Left ventricle myocardium superior (tissue), 1 donor: ENCODE data around the gene HAPLN1. TPM values are rescaled to one million over a fixed set of nuclear protein-coding genes. Genes with fewer than 3 reads are reported as not detected.
A peak's percentile ranks its signal among the peaks of the same experiment; 100 is the strongest.
"Not testable (repeated sequence)": the region's sequence is repeated elsewhere in the genome, so short reads cannot be mapped to it uniquely, and the experiment has no call there.

Experiments used
- ATAC-seq: fragments of 200-7000 bp; cut with Tn5 transposase; one replicate; pipeline ENCODE4 v1.9.1; 2020; ENCODE audit warnings: mild to moderate bottlenecking, moderate library complexity
- DNase-seq: peaks from one replicate; pipeline ENCODE4 v3.0.0-alpha.2; 2020
- intact Hi-C: fragments of 100-400 bp; cut with micrococcal nuclease; formaldehyde crosslinking; loops from one replicate; pipeline ENCODE4 v1.11.0; 2022
- long read RNA-seq: library from polyadenylated mRNA; unstranded; transcript quantifications from one replicate; pipeline ENCODE4 v2.0.0, GENCODE V29; 2021
- total RNA-seq: library from RNA; stranded (reverse); fragmentation: NEBNext Ultra II Directional; extraction: Animal tissue kit (Norgen Biotek cat#: 25700); gene quantifications from one replicate; pipeline ENCODE4 v1.2.1, GENCODE V29; 2021
- donor health status: DM: no; HTN: yes; CAD: no; lungs with severe emphysema.

HAPLN1 gene
- total RNA-seq: 0.05 TPM
- long read RNA-seq, full-length matches to known transcripts: 1 of 2 reads
- long read RNA-seq, partial matches to known transcripts: 0 of 2 reads
- long read RNA-seq, other reads (novel, unspliced or antisense): 1 of 2 reads

GRCh38 chr5:83720836-83721537 lies at the start of gene HAPLN1:
Gene HAPLN1, minus strand, starts transcription at chr5:83720855. Its CDS starts 47,332 bp downstream, at chr5:83673523.
- DNase-seq (no peak), ATAC-seq (peak; percentile 21)
- intact Hi-C loops: no loop called here

GRCh38 chr5:83767409-83767992 lies 46.8 kb upstream of the HAPLN1 start:
- DNase-seq (no peak), ATAC-seq (no peak)
- intact Hi-C loops: no loop called here

GRCh38 chr5:83764101-83764500 lies 43.4 kb upstream of the HAPLN1 start:
- DNase-seq: no peak
- intact Hi-C loops: no loop called here

GRCh38 chr5:83760579-83760978 lies 39.9 kb upstream of the HAPLN1 start:
- DNase-seq (no peak), ATAC-seq (no peak)
- intact Hi-C loops: no loop called here

More at GRCh38 chr5:83764101-83764500, 43.4 kb upstream of the HAPLN1 start:
- ATAC-seq: no peak

- ATAC-seq (no peak), DNase-seq (no peak)
- intact Hi-C loops: no loop called here
Measured at GRCh38 chr5:83752700-83753099, 32.0 kb upstream of the HAPLN1 start.

- intact Hi-C loops: no loop called here
- no peak for ATAC-seq
- no peak for DNase-seq
Measured at GRCh38 chr5:83751201-83751600, 30.5 kb upstream of the HAPLN1 start.

GRCh38 chr5:83750749-83751148 lies 30.1 kb upstream of the HAPLN1 start:
- DNase-seq: no peak
- peak; percentile 38 for ATAC-seq
- intact Hi-C loops: no loop called here

- intact Hi-C loops: no loop called here
- no peak for DNase-seq
- no peak for ATAC-seq
Measured at GRCh38 chr5:83745816-83746215, 25.2 kb upstream of the HAPLN1 start.

GRCh38 chr5:83744821-83745220 lies 24.2 kb upstream of the HAPLN1 start:
- intact Hi-C loops: no loop called here
- no peak for DNase-seq
- ATAC-seq: no peak

GRCh38 chr5:83742089-83742488 lies 21.4 kb upstream of the HAPLN1 start:
- intact Hi-C loops: no loop called here
- ATAC-seq (no peak), DNase-seq (no peak)

GRCh38 chr5:83741571-83741970 lies 20.9 kb upstream of the HAPLN1 start:
- ATAC-seq (no peak), DNase-seq (no peak)
- intact Hi-C loops: no loop called here

- no peak for ATAC-seq
- intact Hi-C loops: no loop called here
- DNase-seq: no peak
Measured at GRCh38 chr5:83740741-83741140, 20.1 kb upstream of the HAPLN1 start.

- intact Hi-C loops, ATAC-seq, DNase-seq: not testable (repeated sequence)
Measured at GRCh38 chr5:83736169-83736568, 15.5 kb upstream of the HAPLN1 start.

GRCh38 chr5:83735058-83735457 lies 14.4 kb upstream of the HAPLN1 start:
- ATAC-seq, DNase-seq, intact Hi-C loops: not testable (repeated sequence)

GRCh38 chr5:83731638-83732037 lies 11.0 kb upstream of the HAPLN1 start:
- DNase-seq (no peak), ATAC-seq (no peak)
- intact Hi-C loops: no loop called here

GRCh38 chr5:83729362-83729761 lies 8.7 kb upstream of the HAPLN1 start:
- intact Hi-C loops: no loop called here
- DNase-seq (no peak), ATAC-seq (no peak)

- intact Hi-C loops: no loop called here
- DNase-seq (no peak), ATAC-seq (no peak)
Measured at GRCh38 chr5:83726912-83727311, 6.3 kb upstream of the HAPLN1 start.

- ATAC-seq: no peak
- intact Hi-C loops: no loop called here
Measured at GRCh38 chr5:83724935-83725334, 4.3 kb upstream of the HAPLN1 start.

GRCh38 chr5:83724001-83724400 lies 3.3 kb upstream of the HAPLN1 start:
- DNase-seq (no peak), ATAC-seq (no peak)
- intact Hi-C loops: no loop called here

More at GRCh38 chr5:83724935-83725334, 4.3 kb upstream of the HAPLN1 start:
- no peak for DNase-seq

GRCh38 chr5:83723031-83723430 lies 2.4 kb upstream of the HAPLN1 start:
- ATAC-seq (no peak), DNase-seq (no peak)
- intact Hi-C loops: no loop called here
